NCI-H2196 (cell line): ENCODE measurements around the gene SCN3A.
A peak's percentile ranks its signal among the peaks of the same experiment; 100 is the strongest.

ENCODE experiments used
- DNase-seq: peaks from one replicate; lab custom pipeline; 2025; ENCODE audit not compliant: unreplicated experiment; lab: John Stamatoyannopoulos, UW

The SCN3A gene

GRCh38 chr2:165203689-165204559 lies at the start of gene SCN3A:
Gene SCN3A, minus strand, starts transcription at chr2:165204050. Its CDS starts 27,656 bp downstream, at chr2:165176394.
- DNase-seq = peak; percentile 47

DNA sequence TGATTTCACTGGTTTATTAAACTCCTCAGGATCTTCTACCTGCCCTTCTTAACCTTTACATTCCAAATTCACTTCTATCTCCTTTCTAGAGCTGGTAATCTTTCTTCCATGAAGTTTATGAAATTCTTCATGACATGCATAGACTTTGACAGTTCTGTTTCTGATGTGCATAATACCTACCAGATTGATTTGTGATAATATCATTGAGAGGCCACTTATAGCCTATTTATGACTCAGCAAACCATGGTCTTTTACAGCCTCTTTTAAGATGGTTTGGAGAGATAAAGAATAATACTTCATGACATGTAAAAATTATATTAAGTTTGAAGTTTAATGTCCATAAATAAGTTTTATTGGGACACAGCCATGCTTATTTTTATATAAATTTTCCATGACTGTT lies 49.3 kb upstream of the SCN3A start:
- no peak for DNase-seq

- peak; percentile 37 for DNase-seq
Measured at GRCh38 chr2:165251366-165251765, 47.5 kb upstream of the SCN3A start.

- DNase-seq = no peak
Measured at GRCh38 chr2:165248238-165248637, 44.4 kb upstream of the SCN3A start.

GRCh38 chr2:165245081-165245793 lies 41.4 kb upstream of the SCN3A start:
- no peak for DNase-seq

DNA sequence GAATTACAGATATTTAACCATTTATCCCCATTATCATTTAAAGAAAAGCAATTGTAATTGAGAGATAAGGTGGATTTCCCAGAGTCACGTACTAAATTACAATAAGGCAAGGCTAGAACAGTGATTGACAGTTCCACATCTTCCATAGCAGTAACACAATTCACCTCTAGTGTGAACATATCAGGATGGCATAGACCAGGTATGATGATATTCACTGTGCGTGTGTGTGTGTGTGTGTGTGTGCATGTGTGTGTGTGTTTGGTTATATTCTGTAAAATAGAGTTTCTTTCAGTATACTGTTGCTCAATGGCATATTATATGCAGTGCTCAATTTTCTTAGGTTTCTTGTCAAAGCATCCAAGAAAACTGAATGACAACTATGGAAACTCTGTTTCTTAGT lies 37.1 kb upstream of the SCN3A start:
- DNase-seq = no peak

DNA sequence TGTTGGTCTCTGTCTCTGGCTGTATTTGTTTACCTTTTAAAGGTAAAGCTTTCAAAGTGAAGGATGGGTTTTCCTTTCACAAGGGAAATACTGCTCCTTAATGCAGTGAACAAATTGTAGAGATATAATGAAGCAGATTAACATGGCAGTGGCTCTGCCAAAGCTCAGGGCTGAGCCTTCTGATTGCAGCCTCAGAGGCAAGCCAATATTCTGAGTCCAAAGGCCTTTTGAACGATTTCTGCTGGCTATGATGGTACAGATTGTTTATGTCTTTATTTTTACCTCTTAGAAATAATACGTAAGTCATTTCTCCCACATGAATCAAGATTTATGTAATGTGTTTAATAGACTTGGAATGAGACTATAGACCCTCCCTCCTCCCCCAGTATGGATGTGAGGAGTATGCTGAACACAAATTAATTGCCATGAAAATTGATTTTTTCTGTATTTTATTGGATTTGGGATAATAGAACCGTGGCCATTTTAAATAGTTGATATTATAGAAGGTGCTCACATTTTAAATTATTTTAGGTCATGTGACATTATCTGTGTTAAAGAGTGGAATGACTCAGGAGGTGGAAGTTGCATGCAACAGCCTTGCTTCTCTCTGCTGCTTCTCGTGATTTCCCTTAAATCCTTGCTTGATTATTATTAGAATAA lies 36.1 kb upstream of the SCN3A start:
- no peak for DNase-seq

- DNase-seq = peak; percentile 79
Measured at GRCh38 chr2:165239230-165239629, 35.4 kb upstream of the SCN3A start, which contains the start of gene SCN2A. Gene SCN2A, plus strand, starts transcription at chr2:165239414. Its CDS starts 56,410 bp downstream, at chr2:165295824.

DNA sequence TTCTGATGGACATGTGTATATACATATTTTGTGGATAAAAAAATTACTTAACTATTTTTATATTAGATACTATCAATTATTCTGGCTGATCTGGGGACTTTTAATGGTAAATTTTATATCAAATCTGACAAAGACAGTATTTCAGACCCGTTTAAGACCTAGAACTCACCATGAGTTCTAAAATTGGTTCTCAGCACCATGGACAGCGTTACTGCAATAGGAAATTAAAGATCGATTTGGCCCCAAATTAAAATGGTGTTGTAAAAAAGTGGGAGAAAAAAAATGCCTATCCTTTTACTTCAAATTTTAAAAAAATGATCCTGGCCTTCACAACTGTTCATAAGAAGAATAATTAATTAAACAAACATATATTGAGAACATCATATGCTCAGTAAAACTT lies 34.4 kb upstream of the SCN3A start:
- no peak for DNase-seq

DNA sequence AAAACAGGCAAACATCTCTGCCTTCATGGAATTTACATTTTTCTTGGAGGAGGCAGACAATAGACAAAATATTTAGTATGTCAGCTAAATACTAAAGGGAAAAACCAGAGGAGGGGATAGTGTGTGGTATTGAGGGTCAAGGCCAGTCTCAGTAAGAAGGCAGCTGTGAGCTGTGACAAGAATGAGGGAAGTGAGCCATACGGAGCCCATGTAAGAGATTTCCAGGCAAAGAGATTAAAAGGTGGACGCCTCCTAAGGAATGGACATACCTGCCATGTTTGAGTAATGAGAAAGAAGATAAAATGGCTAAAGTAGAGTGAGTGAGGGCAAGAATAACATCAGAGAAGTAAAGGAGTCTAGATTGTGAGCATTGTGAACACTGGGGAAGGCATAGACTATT lies 33.2 kb upstream of the SCN3A start:
- DNase-seq = no peak

- DNase-seq = no peak
Measured at GRCh38 chr2:165227571-165227970, 23.7 kb upstream of the SCN3A start.

DNA sequence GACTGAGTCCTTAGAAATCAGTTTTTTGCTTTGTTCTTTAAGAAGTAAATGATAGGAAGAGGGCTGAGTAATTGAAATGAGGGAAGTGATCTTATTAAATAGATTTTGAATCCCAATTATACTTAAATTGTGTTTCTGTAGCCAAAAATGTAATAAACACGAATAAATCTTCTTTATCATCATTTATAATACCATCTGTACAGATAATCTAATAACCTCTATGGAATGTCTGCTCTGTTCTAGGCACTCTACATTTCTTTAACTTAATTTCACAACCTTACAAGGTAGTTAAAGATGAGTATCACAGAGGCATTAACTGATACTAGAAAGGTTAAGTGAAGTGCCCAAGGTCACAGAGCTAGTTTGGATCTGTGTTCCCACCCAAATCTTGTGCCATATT lies 21.1 kb upstream of the SCN3A start:
- no peak for DNase-seq

GRCh38 chr2:165219481-165219880 lies 15.6 kb upstream of the SCN3A start:
- DNase-seq = no peak

DNA sequence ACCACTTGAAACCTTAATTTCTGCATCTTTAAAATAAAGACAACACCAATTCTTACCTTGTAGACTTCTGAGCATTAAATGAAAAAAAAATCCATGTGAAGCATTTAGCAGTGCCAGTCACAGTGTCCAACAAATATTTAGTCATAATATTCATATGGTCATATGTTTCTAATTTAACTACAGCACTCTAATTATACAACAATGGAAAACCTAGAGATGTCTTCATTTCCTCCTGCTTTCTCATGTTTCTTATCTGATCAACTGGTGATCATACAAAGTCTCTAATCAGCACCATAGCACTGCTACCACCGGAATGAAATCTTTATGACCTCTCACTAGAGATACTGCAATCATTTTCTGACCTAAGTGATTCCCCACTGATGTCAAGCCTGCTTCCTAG lies 10.2 kb upstream of the SCN3A start:
- DNase-seq = no peak

DNA sequence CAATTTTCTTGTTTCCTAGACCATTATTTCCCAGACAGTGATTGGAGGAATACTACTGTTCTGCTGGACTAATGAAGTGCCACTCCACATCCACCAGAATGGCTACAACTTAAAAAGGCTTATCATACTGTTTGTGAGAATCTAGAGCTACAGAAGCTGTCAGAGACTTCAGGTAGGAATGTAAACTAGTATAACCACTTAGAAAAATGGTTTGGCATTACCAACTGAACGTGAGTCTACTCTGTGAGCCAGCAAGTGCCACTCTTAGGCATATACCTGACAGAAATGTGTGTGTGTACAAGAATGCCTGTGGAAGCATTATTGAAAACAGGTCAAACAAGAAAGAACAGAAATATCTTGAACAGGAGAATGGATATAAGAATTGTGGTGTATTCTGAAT lies 4.2 kb upstream of the SCN3A start:
- no peak for DNase-seq

- DNase-seq = no peak
Measured at GRCh38 chr2:165205865-165206264, 2.0 kb upstream of the SCN3A start.

DNA sequence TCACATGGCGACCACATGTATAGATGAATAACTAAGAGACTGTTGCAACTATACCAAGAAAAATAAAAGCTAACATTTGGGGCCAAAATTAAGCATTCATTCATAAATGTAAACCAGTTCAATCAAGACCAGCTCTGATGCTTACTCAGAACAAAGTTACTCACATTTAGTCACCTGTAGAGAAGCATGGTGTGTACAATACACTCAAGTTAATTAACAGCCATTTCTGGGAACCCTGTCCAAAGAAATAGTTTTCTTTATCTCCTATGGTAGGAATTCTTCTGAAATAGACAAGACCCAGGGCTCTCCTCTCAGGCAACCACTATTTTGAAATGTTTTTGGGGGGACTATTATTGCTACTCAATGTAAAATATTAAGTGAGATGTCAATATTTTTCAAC lies 1.6 kb downstream of the SCN3A start:
- DNase-seq = no peak

- no peak for DNase-seq
Measured at GRCh38 chr2:165198181-165198580, 5.7 kb downstream of the SCN3A start.

DNA sequence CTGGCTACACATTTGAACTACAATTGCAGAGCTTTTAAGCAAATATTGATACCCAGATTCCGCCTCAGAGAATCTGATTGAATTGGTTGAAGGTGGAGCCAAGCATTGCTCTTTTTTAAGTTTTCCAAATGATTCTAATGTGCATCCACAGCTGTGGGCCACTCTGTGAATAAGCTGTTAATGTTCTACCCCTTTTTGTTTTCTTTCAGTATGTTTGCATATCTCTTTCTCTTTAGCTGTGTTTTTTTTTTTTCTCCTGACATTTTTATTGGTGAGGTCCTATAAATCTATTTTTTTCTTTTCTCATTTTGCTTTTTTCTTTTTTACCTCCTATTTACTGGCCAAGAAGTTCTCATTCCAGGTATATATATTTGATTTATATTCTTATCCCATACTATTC lies 6.5 kb downstream of the SCN3A start:
- DNase-seq = no peak

DNA sequence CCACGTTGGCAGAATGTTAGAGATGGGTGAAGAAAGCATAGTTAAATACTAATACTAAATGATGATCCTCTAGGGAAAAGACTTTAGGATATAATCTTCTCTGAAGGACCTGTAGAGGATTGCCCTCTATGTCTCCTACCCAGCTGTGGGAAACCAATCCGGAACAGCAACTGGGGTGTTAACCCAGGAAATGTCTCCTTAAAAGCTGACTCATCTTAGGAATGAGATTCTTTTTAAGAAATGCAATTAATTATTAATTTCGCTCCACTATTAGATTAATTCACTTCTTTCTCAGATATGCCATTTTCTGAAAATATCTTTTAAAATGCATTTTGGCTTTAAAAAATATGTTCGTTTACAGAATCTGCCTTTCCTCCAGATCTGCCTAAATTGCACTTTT lies 7.4 kb downstream of the SCN3A start:
- no peak for DNase-seq

GRCh38 chr2:165193178-165193777 lies 10.6 kb downstream of the SCN3A start:
- DNase-seq = peak; percentile 78
